GM13977 (cell line): ENCODE measurements around the gene PADI2.

ENCODE experiments used
- DNase-seq: peaks from one replicate; pipeline ENCODE4 v3.0.0; 2012; ENCODE audit warnings: low spot score
- in situ Hi-C: fragments of 300-500 bp; cut with MboI; formaldehyde crosslinking; loops from one replicate; pipeline ENCODE4 v1.12.0; 2022; ENCODE audit warnings: low sequenced_read_pairs, low pct_unique_long_range_greater_than_20kb, mixed read lengths, inconsistent platforms; ENCODE audit not compliant: unreplicated experiment
- TF ChIP-seq, protein P1 (sequence below): IDR thresholded peaks from 2 replicates; pipeline ENCODE4 v1.5.1; 2012; ENCODE audit warnings: mild to moderate bottlenecking, control low read depth; ENCODE audit not compliant: insufficient read depth; ENCODE audit errors: extremely low read depth, missing control alignments

Gene PADI2

DNA sequence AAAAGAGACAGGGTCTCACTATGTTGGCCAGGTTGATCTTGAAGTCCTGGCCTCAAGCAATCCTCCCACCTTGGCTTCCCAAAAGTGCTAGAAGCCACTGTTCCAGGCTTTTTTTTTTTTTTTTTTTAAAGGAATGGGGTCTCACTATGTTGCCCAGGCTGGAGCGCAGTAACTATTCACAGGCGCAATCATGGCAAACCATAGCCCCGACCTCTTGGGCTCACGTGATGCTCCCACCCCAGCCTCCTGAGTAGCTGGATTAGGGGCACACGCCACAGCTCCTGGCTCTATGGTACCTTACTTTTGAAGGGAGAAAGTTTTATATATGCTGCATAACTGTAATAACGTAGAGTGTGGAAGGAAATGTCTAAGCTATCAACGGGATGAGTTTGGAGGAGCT is 101.8 kb downstream of the PADI2 start:
- no peak for DNase-seq
- TF ChIP-seq, protein P1, sequence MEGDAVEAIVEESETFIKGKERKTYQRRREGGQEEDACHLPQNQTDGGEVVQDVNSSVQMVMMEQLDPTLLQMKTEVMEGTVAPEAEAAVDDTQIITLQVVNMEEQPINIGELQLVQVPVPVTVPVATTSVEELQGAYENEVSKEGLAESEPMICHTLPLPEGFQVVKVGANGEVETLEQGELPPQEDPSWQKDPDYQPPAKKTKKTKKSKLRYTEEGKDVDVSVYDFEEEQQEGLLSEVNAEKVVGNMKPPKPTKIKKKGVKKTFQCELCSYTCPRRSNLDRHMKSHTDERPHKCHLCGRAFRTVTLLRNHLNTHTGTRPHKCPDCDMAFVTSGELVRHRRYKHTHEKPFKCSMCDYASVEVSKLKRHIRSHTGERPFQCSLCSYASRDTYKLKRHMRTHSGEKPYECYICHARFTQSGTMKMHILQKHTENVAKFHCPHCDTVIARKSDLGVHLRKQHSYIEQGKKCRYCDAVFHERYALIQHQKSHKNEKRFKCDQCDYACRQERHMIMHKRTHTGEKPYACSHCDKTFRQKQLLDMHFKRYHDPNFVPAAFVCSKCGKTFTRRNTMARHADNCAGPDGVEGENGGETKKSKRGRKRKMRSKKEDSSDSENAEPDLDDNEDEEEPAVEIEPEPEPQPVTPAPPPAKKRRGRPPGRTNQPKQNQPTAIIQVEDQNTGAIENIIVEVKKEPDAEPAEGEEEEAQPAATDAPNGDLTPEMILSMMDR, result no peak
- in situ Hi-C loops, result no loop called here
